Stimulated activated CD4-positive, alpha-beta T cell treated with anti-CD3 and anti-CD28 coated beads, Interleukin-4, amount 100 ng/mL, for 4 hours (primary cell): Measurements from ENCODE around the gene SFXN4.
"Not testable (repeated sequence)": the region's sequence is repeated elsewhere in the genome, so short reads cannot be mapped to it uniquely, and the experiment has no call there.

Source experiments
- DNase-seq, 2 experiments: peaks; one replicate each; pipeline ENCODE4 v3.0.0-alpha.2; 2020

Gene SFXN4

DNA sequence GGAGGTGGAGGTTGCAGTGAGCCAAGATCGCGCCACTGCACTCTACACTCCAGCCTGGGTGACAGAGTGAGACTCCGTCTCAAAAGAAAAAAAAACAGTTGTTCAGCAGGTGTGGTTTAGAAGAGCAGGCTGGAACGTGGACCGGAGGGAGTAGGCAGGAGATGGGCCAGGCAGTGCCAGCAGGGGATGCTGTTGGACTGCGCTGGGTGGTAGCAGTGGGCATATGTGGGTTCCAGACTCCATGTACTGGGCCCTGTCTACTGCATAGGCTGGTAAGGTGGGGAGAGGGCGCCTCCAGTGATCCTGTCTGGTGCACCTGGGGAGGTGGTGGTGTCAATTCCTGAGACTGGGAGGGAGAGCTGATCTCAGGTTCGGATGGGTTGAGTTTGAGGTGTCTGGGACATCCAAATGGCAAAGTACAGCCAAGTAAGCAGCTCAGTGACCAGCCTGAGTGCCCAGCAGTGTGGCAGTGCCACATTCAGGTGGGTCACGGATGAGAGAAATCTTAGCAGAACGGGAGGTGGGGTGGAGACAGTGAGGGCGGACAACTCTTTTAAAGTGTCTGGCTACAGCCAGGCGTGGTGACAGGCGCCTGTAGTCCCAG is 25.9 kb downstream of the SFXN4 start:
- peak; percentile 35 to 50 for DNase-seq

DNA sequence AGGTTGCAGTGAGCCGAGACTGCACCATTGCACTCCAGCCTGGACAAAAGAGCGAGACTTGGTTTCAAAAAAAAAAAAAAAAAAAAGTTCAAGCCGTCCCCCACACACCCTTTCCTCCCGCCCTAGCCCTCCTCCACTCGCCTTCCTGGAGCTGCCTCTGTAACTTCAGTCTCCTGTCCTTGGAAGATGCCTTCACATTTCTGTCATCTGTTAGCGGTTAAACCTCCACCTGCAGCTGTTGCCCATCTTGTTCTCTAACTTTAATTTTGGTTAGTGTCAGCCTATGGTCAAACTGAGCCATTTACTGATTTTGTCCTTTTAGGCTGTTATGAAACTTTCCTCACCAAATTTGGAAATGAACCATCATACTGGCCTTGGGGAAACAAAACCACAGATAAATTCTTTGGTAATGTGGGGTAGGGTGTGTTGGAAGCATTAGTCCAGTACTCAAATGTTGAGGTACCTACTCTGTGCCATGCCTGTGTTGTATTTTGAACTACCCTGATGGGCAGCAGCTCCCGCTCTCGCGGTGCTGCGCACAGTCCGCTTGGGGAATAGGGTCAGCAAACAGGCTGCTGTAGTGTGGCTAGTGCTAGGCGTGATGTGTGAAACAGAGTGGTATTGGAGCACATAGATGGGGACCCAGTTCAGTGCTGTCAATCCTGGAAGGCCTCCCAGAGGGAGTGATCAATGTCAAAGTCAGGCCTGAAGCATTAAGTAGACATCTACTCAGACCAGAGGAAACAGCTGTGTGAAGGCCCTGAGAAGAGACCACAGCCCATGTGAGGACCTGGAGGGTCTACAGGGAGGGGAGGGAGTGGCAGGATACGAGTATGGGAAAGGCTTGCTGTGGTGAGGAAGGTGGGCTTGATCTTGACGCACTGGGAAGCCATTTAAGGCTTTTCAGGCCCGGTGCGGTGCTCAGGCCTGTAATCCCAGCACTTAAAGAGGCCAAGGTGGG is 26.9 kb downstream of the SFXN4 start:
- no peak for DNase-seq

DNA sequence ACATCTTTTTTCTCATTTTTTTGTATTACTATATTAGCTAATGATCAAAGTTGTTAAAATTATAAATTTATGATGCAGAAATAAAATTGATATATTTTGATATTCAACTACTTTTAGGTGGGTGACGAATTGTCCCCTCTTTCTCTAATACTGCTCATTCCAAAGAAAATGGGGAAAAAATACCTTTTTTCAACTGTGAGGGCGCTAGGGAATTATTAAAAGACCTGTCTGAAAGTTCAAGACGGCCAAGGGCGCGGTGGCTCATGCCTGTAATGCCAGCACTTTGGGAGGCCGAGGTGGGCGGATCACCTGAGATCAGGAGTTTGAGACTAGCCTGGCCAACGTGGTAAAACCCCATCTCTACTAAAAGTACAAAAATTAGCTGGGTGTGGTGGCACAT is 27.6 kb downstream of the SFXN4 start:
- not testable (repeated sequence) for DNase-seq

DNA sequence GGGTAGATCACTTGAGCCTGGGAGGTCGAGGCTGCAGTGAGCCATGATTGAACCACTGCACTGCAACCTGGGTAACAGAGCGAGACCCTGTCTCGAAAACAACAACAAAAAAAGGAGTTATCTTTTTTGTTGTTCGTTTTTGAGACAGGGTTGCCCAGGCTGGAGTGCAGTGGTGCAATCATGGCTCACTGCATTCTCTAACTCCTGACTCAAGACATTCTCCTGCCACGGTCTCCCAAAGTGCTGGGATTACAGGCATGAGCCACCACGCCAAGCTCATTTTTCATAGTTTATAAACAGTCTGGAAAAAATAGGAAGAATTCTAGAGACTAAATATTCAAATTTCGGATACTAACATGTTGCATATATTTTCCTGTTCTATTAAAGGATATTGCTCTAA is 29.4 kb downstream of the SFXN4 start:
- DNase-seq, result no peak

DNA sequence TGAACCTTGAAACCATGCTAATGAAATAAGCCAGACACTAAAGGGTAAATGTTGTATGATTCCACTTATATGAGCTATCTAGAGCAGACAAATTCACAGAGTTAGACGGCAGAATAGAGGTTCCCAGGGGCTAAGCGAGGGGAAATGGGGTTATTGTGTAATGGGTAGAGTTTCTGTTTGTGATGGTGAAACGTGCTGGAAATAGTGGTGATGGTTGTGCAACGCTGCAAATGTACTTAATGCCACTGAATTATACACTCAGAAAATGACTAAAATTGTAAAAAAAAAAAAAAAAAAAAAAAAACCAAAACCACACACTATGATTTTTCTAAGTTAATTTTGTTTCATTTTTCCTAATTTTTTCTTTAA is 30.0 kb downstream of the SFXN4 start:
- DNase-seq, result no peak

DNA sequence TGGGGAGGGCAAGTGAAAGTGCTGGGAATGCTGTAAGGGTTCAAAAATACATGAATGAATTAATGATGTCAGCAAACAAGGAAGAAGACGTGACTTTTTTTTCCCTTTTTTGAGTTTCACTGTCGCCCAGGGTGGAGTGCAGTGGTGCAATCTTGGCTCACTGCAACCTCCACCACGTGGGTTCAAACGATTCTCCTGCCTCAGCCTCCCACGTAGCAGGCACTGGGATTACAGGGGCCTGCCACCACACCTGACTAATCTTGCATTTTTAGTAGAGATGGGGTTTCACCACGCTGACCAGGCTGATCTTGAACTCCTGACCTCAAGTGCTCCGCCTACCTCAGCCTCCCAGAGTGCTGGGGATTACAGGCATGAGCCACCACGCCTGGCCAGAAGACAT is 31.6 kb downstream of the SFXN4 start:
- no peak for DNase-seq

DNA sequence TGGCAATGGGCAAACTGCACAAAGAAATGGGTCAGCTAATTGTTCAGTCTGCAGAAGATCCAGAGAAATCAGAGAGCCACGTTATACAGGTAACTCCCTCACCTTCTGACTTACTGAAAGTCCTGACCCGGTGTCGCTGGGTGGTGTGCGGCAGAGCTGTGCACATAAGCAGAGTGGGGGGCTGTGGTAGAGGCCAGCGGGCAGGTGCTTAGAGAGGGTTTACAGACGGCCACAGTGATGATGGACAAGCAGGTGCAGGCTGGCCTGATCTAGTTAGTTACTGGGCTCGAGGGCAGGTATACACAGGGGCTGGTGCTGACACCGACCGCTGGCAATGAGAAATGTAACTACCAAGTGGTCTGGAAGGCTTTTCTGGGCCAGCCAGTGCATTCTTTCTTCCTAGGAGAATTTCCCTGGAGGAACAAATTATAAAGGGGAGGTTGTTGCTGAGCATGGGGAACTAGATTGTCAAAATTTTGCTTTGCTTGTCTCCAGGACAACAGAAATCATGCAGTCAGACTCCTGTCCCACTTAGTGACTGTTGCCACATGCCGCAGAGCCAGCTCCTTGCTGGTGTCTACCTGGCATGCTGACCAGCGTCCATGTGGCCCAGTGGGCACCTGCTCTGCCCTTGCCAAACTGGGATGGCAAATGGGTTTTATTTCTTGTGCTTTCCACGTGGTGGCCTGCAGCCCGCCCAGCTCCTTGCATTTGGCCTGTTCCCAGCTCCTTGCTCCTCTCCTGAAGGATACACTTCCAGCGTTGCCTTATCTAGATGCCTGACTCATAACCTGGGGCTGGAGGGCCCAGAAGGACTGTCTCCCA is 32.8 kb downstream of the SFXN4 start:
- DNase-seq, result no peak

DNA sequence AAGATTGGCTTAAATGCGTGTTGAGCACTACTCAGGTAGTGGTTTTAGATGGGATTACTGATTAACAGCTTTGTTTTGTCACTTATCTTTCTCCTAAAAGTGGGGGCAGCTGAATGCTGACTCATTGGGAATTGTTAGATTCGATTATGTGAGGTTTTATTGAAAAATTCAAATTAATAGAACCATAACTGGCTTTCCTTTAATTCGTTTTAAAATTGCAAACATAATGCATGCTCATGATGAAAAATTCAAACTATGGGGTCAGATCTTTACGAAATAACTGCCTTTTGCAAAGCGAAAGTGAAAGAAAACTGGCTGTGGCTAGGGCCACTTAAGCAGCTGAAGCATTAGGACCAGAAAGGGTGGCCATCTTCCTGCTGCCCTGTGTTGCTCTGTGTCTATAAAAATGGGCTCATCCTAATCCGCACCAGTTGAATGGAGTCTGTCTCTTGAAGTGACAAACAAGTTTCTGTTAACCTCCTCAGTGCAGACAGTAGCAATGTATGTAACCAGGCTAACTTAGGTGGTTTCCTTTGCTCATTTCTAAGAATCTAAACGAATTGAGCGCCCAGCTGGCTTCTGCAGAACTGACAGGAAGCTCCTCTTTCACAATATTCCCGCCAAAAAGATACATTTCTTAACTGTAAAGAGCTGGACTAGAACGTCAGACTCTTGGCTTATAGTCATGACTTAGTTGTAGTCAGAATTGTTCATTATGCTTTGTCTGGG is 33.8 kb downstream of the SFXN4 start:
- DNase-seq, result peak in 1 of 2 experiments; percentile 36

DNA sequence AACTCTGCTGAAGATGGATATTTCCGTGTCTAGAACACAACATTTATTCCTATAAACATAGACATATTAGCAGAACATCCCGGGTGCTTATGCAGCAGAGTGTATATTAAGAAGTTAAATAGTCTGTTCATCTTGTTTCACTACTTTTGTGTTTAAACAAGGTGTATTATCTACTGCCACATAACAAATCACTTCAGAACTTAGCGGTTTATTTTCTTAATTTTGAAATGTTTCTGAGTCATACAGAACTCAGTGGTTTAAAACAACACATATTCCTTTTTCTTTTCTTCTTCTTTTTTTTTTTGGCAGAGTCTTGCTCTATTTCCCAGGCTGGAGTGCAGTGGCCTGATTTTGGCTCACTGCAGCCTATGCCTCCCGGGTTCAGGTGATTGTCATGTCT is 35.8 kb downstream of the SFXN4 start:
- DNase-seq, result no peak

DNA sequence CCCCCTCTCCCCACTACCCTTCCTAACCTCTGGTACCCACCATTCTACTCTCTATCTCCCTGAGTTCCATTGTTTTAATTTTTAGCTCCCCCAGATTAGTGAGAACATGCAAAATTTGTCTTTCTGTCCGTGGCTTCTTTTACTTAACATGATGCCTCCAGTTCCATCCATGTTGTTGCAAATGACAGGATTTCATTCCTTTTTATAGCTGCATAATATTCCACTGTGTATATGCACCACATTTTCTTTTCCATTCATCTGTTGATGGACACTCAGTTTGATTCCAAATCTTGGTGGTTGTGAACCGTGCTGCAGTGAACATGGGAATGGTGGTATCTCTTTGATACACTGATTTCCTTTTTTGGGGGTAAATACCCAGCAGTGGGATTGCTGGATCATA is 39.6 kb downstream of the SFXN4 start:
- no peak for DNase-seq

DNA sequence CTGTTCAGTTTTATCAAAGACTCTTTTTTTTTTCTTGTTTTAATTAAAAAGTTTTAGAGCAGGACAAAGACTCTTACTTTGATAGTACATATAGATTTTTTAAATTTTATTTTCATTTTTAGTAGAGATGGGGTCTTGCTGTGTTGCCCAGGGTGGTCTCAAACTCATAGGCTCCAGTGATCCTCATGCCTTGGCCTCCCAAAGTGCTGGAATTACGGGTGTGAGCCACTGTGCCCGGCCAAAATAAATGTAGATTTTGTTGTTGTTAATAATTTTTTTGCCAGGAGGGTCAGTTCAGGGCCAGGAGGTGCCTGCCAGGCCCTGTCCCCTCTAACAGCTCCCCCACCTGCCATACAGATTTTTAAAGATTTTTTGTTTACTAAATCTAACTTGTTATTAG is 44.6 kb downstream of the SFXN4 start:
- no peak for DNase-seq

DNA sequence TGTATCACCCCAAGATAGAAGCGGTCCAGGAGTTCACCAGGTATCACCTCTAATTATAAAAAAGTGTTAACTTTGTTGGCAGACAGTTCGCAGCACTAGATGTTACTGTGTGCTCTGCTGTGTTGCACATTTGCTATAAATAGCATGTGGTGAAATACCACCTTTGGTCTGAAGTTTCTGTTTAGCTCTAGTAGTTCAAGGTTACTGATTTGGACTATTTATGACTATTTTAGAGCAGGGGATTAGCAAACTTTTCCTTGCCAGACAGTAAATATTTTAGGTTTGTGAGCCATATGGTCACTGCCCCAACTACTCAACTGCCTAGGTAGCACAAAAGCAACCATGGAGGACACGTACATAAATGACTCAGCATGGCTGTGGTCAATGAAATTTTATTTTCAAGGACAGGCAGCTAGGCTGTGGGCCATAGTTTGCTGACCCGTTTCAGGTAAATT is 45.1 kb downstream of the SFXN4 start:
- no peak for DNase-seq

DNA sequence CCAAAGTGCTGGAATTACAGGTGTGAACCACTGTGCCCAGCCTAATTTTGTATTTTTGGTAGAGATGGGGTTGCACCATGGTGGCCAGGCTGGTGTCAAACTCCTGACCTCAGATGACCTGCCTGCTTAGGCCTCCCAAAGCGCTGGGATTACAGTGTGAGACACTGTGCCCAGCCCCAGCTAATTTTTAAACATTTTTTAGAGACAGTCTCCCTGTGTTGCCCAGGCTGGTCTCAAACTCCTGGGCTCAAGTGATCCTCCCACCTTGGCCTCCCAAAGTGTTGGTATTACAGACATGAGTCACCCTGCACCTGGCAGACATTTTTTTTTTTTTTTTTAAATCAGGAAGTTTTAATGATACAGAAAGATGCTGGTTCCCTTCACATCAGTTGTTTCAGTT is 46.1 kb downstream of the SFXN4 start:
- no peak for DNase-seq

DNA sequence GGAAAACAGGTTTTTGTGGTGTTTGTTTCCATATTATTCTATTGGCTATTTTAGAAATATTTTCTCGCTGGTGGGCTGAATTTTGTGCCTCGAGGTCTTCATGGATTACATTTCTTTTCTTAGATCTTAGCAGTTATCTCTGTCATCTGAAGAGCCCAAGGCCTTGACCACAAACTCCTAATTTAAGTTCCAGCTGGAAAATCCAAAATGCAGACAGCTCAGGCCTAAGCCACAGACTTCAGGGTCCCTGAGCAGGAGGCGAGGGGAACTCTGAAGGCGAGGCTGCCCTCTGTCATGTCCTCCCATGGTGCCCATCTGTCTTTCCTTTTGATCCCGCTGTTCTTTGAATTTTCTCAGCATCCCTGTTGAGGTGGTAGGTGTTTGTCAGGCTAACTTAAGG is 47.3 kb downstream of the SFXN4 start:
- no peak for DNase-seq

DNA sequence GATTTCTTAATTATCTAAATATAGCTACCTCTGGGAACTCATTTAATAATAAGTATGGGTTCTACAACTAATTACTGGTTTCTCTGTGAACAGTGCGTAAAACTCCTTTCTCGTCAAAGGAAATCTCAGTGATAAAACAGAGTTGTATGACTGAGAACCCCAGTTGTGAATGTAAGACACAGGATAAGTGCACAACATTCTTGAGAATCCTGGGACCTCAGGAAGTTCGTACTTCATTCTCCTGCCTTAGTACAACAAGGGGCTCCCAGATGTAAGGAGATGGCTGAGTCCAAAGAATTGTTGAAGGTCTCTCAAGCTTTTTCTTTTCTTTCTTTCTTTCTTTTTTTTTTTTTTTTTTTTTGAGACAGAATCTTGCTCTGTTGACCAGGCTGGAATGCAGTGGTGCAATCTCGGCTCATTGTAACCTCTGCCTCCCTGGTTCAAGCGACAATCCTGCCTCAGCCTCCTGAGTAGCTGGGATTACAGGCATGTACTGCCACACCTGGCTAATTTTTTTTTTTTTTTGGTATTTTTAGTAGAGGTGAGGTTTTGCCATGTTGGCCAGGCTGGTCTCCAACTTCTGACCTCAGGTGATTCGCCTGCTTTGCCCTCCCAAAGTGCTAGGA is 49.1 kb downstream of the SFXN4 start:
- no peak for DNase-seq

DNA sequence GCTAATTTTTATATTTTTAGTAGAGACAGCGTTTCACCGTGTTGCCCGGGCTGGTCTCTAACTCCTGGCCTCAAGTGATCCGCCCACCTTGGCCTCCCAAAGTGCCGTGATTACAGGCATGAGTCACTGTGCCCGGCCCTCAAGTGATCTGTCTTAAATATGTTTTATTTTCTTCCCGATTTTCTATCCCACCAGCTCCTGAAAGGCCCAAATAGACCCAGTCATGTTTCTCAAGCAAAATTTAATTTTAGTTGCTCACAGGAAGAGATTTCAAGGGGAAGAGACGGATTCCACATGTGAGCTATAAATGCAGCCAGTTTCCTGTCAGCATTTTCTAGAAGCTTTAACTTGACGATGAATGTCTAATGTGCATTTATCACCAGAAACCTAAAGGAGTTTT is 49.6 kb downstream of the SFXN4 start:
- no peak for DNase-seq

DNA sequence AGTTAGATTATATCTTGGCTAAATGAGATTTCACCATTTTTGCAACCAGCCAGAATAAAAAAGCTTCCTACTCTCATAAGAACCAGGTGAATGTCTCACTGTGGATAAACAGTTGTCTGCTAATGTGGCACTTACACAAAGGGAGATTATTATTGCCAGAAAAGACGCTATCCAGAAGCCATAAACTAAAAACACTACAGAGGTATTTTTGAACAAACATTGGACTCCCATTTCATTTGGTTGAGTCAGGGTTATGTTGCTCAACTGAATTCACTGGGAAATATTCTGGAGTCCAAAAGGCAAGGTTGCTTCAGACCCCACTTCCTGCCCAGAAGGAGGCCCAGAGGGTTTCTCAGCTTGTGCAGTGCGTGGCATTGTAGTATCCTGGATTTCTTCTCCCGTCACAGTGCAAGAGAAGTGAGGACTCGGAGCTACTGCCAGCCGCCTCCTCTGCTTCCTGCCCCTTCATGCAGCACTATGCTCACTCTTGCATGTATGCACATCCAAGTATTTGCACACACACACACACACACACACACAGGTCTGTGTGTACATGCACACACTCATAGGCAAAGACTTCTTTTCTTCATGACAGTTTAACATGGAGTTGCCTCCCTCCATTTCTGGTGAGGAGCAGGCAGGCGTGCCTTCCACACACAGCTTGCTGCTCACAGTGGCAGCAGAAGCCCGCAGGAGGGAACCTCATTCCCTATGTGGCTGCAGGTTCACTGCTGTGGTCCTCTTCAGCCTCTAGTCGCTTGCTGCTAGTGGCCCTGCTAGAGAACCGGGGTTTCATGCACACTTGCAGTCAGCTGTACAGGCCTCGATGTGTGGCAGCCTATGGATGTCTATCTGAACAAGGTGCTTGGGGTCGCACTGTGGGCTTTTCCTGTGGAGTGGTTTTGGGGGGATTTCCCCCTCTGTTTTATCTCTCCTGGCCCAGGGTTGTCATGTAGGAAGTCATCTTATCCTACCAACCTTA is 51.5 kb downstream of the SFXN4 start:
- DNase-seq, result no peak

DNA sequence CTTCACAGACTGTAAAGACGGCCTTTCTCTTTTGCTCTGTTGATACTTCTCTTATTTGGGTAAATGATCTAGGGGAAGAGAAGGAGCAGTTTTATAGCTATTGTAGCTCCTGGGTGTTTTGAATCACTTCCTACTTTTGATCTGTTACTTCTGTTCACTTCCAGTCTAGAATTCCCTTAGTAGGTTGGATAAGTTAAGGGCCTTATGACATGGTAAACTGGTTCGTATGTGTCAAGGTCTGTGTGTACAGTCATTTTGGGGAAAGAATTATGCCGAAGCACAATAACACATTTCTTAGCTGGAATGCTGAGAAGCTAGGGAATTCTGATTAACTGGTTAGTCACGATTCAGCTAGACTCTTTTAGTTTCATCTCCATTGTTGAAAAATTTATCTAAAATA is 53.5 kb downstream of the SFXN4 start:
- no peak for DNase-seq

DNA sequence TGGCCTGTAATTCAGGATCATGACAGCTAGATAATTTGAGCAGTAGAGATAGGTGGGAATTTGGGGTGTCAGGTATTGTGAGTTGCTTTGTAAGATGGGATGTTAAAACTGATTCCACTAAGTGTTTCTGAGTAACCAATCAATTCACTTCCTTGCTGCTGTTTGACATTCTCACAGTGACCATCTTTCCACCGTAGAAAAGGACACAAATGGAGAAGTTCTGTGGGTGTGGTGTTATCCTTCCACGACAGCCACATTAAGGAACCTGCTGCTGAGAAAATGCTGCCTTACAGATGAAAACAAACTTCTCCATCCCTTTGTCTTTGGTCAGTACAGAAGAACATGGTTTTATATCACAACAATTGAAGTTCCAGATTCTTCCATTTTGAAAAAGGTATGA is 57.7 kb downstream of the SFXN4 start:
- DNase-seq, result not testable (repeated sequence)

DNA sequence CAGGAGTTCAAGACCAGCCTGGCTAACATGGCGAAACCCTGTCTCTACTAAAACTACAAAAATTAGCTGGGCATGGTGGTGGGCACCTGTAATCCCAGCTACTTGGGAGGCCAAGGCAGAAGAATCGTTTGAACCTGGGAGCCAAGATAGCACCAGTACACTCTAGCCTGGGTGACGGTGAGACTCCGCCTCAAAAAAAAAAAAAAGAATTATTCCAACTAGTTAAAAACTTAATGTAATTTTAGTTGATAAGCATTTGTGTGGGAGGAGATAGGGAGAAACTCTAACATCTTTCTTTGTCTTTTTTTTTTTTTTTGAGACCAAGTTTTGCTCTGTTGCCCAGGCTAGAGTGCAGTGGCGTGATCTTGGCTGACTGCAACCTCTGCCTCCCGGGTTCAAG is 58.4 kb downstream of the SFXN4 start:
- DNase-seq, result not testable (repeated sequence)

DNA sequence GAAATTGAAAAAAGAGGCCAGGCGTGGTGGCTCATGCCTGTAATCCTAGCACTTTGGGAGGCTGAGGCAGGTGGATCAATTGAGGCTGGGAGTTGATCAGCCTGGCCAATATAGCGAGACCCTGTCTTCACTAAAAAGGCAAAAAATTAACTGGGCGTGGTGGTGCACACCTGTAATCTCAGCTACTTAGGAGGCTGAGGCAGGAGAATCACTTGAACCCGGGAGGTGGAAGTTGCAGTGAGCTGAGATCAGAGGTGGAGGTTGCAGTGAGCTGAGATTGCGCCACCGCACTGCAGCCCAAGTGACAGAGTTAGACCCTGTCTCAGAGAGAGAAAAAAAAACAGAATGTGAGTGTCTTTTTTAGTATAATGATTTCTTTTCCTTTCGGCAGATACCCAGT is 59.6 kb downstream of the SFXN4 start:
- not testable (repeated sequence) for DNase-seq
